ENCODE measurements around the gene TENT4B.

The TENT4B gene

DNA sequence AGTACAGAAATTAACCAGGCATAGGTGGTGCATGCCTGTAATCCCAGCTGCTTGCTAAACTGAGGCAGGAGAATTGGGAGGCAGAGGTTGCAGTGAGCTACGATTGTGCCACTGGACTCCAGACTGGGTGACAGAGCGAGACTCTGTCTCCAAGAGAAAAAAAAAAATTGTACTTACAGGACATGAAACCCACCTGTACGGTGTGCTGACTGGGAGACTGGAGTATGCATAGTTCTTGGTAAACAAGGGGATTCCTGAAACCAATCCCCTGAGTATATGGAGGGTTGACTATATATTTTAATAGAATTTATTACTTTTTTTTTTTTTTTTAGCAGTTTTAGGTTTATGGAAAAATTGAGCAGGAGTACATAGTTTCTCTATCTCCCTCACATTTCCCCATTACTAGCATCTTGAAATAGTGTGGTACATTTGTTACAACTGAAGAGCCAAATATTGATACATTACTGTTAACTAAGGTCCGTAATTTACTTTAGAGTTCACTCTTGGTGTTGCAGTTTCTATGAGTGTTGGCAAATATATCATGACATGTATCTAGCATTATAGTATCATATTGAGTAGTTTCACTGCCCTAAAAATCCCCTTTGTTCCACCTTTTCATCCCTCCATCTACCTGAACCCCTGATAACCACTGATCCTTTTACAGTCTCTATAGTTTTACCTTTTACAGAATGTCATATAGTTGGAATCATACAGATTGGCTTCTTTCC is 19.3 kb downstream of the TENT4B start:
- no peak for DNase-seq (ENCODE audit: low spot score)
- in situ Hi-C loops (cut with MboI; ENCODE audit: low sequenced_read_pairs, unreplicated experiment), result no loop called here
- TF ChIP-seq CTCF (IDR thresholded peaks at IDR 0.05; ENCODE audit: borderline replicate concordance, control extremely low read depth, extremely low read depth, insufficient read depth, missing control alignments), result no peak

DNA sequence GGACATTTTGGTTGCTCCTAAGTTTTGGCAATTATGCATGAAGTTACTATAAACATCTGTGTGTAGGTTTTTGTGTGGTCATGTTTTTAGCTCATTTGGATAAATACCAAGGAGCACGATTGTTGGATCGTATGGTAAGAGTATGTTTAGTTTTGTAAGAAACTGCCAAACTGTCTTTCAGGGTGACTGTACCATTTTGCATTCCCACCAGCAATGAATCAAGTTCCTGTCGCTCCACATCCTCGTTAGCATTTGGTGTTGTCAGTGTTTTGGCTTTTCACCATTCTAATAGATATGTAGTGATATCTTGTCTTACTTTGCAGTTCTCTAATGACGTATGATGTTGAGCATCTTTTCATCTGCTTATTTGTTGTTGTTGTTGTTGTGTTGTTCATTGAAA is 20.2 kb downstream of the TENT4B start:
- DNase-seq (ENCODE audit: low spot score), result no peak
- in situ Hi-C loops (cut with MboI; ENCODE audit: low sequenced_read_pairs, unreplicated experiment), result no loop called here
- TF ChIP-seq CTCF (IDR thresholded peaks at IDR 0.05; ENCODE audit: borderline replicate concordance, control extremely low read depth, extremely low read depth, insufficient read depth, missing control alignments), result no peak

GRCh38 chr16:50178491-50178941 is 25.4 kb downstream of the TENT4B start:
- DNase-seq (ENCODE audit: low spot score), result no peak
- in situ Hi-C loops (cut with MboI; ENCODE audit: low sequenced_read_pairs, unreplicated experiment), result no loop called here
- no peak for TF ChIP-seq CTCF (IDR thresholded peaks at IDR 0.05; ENCODE audit: borderline replicate concordance, control extremely low read depth, extremely low read depth, insufficient read depth, missing control alignments)

DNA sequence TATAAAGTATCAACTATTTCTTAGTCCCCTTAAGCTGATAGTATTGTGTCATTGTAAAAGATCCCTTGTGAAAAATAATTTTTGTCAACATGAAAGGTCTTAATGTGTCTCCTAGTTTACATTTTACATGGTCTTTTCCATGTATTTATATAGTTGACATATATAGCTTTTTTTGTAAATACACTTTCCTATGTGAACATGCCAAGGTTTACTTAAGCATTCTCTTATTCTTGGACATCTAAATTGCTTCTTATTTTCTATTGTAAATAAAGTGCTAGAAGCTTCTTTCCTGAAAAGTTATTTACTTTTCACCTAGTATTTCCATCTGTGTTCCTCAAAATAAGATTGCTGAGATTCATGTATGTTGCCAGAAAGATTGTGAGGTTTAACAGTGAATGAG is 29.3 kb downstream of the TENT4B start:
- DNase-seq (ENCODE audit: low spot score), result no peak
- TF ChIP-seq CTCF (IDR thresholded peaks at IDR 0.05; ENCODE audit: borderline replicate concordance, control extremely low read depth, extremely low read depth, insufficient read depth, missing control alignments), result no peak
- in situ Hi-C loops (cut with MboI; ENCODE audit: low sequenced_read_pairs, unreplicated experiment), result no loop called here

DNA sequence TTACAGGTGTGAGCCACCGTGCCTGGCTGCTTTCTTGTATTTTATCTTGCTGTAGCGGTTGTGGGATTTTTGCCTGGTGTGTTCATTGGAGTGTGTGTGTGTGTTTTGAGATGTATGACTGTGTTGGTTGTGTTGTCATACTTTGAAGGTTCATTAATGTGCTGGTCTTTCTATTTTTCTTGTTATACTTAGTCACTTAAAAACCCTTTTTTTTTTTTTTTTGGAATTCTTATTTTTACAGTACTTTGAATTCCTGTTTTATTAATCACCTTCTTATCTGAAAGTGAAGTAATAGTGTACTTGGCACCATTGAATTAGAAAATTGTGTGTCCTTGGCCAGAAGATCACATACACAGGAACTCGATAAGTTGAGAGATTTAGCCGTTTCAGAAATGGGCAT is 30.2 kb downstream of the TENT4B start:
- in situ Hi-C loops (cut with MboI; ENCODE audit: low sequenced_read_pairs, unreplicated experiment), result no loop called here
- TF ChIP-seq CTCF (IDR thresholded peaks at IDR 0.05; ENCODE audit: borderline replicate concordance, control extremely low read depth, extremely low read depth, insufficient read depth, missing control alignments), result no peak
- DNase-seq (ENCODE audit: low spot score), result no peak

- TF ChIP-seq CTCF (IDR thresholded peaks at IDR 0.05; ENCODE audit: borderline replicate concordance, control extremely low read depth, extremely low read depth, insufficient read depth, missing control alignments), result no peak
- in situ Hi-C loops (cut with MboI; ENCODE audit: low sequenced_read_pairs, unreplicated experiment), result no loop called here
- no peak for DNase-seq (ENCODE audit: low spot score)
Measured at GRCh38 chr16:50185005-50185505, 31.9 kb downstream of the TENT4B start.
